HG03108 (cell line): ENCODE measurements around the gene CANT1.

Experiments used
- ATAC-seq: cut with Tn5 transposase; IDR thresholded peaks from one replicate; pipeline ENCODE4 v1.9.1; 2021; ENCODE audit warnings: moderate library complexity; ENCODE audit not compliant: unreplicated experiment

The CANT1 gene

DNA sequence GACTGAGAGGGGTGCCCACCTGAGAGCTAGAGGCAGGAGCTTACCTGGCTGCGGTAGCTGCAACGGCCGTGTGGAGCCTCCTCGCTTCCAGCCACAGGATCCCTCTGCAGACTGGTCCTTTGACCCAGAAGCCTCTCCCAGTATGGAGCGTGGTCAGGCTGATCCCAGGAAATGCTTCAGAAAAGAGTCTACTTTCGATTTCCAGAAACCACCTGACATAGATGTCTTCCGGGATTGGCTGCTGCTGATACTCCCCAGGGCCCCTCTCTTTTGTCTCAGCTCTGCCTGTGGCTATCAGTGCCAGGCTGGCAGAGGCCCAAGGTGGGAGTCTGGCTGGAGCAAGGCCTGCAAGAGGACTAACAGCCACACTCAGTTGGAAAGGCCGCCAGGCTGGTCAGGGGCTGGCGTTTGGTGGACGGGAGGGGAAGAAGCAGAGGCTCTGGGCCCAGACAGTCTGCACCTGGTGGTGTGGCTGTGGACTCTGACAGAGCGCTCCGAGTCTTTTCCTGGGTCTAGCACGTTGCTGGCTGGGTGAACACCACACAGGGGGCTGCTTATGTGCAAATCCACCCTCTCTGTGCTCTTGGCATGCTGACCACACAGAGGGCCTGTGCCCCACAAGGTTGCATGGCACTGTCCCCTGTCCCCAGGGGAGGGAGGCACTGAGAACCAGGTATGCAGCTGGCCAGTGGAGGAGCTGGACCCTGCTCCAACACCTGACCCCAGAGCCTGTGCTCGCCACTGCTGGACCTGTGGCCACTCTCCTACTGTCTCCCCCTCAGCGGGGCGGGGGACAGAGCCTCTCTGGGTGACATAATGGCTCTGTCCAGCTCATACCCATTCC, 29.6 kb downstream of the CANT1 start, which contains the start of gene LGALS3BP:
Gene LGALS3BP, minus strand, starts transcription at position 144 of the 844 bp plus-strand sequence. CDS start 2,732 bp downstream, outside the sequence.
- ATAC-seq = no peak

DNA sequence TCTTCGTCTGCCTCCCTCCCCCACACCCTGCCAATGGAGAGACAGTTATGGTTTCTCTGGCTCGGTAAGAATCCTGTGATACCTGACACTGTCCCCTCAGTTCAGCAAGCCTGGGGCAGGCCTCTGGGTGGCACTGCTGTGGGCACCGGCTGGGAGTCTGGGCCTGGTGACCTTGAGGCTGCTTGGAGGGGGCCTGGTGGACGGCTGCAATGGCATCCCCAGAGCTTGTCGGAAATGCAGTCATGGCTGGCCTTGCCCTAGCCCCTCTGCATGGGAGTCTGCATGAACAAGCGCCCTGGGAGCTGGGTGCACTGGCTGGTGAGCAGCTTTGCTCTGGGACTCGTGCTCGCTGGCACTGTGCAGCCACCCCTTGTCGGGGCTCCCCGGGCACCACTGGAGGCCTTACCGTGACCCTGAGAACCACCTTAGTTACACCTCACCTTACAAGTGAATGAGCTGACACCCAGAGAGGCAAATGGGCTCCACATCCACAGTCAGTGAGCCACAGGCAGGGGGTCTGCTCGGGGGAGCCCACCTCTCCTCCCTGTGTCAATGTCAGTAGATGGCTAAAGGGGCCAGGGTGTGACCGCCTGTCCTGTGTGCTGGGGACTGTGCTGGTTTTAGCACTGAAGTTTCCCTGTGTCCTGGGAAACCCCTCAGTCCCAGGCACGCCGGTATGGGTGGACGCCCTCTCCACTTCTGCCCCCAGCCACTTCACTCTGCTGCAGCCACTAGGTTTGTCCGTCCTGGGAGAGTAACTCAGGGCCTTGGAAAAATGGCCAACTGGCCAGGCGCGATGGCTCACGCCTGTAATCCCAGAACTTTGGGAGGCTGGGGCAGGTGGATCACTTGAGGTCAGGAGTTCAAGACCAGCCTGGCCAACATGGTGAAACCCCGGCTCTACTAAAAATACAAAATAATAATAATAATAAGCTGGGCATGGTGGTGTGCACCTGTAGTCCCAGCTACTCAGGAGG, 31.3 kb downstream of the CANT1 start:
- ATAC-seq = no peak

DNA sequence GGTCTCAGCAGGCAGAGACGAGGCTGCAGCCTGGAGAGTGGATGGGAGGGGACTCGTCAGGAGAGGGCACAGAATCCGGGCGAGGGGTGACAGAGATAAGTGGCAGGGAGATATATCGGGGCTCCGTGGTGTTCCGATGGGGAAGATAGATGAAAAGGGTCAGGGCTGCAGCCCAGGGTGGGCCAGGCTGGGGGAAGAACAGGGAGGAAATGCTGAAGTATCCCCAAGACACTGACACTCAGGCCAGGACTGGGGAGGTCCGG, 32.0 kb downstream of the CANT1 start:
- ATAC-seq = no peak

DNA sequence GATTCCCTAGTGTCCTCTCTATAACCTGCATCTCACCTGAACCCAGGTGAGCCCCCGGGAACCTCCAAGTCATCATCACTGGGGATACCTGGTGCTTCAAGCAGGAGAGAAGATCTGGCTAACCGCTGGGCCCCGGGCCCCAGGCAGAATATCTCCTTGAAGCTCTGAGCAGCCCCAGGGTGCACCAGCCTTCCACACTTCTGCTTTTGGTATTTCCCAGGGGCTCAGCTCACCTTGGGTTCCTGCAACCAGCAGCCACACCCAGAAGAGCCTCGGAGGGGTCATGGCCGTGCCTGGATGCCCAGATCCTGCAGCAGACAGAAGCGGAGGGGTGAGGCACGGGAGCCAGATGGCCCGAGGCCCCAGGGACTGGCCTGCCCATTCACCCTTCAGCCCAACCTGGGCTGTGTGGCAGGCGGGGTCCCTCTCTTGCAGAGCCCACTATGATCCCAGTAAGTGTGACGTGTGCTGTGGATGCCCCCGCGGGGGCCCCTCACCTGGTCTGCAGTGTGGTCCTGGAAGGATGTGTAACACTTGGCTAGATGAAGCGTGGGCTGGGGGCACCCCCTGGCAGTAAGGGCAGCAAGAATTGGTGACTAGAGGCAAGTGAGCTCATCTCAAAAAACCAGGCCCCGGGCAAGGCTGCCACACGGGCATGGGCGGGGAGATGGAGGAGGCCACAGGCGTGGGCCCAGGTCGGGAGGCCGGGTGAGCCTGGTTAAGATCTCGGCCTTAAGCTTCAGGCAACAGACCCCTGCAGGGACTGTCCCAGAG, 32.5 kb downstream of the CANT1 start:
- no peak for ATAC-seq

DNA sequence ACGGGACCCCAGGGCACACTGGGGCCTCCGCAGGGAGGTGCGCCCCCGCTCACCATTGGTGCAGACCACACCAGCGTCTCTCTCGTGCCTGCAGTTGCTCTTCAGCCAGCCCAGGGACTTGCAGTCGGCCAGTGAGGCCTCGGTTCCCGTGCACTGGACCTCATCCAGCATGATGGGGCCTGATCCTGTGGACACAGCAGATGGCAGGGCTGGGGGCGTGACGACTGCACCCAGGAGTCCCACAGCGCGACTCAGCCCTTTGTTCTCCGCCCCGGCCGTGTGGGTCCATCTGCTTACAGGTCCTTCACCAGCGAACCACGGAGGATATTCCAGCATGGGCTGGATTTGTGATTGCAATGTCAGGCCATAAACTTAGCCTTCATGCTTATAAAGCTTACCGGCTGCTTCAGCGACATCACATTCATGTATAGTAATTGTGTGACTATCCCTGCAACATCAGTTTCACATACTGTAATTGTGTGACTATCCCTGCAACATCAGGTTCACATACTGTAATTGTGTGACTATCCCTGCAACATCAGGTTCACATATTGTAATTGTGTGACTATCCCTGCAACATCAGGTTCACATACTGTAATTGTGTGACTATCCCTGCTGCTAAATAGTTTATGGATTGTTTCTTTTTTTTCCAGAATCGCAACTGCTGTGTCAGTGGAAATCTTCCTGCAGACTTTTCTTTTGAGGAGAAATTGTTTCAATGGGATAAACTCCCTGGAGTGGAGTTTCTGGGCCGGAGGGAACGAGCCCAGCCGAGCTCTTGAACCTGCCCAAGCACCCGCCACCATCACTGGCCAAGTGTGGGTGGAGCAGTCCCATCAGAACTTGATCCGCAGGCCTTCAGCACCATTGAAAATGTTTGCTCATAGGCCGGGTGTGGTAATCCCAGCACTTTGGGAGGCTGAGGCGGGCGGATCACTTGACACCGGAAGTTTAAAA, 34.7 kb downstream of the CANT1 start:
- ATAC-seq = no peak

DNA sequence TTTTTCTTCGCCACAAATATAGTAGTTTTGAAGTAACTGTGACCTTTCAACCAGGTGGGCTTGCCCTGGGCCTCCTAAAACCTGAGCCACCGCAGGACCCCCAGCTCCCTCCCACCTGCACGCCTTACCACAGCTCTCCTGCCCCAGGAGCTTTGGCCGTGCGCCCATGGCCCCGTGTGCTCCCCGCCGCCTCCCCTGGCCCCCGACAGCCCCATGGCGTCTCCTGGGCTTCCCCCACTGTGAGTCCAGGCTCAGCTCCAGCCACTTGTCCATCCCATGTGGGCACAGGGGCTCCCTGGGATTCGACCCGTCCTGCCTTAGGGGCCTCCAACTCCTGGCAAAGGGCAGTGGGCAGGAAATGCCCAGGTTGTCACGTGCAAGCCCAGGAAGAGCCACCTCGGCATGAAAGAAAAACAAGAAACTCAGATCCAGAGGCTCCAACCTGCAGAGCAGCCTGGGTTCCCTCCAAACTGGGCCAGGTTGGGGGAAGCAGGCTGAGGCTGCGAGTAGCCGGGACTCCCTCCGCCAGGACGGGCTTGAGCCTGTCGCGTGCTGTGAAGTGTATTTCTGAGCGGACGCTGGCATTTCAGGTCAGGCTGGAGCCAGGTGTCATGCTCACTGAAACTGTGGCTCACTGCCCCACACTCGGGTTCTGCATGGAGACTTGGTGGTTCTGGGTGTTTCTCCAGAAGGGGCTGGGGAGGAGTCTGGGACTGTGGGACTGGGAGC, 35.6 kb downstream of the CANT1 start:
- no peak for ATAC-seq

DNA sequence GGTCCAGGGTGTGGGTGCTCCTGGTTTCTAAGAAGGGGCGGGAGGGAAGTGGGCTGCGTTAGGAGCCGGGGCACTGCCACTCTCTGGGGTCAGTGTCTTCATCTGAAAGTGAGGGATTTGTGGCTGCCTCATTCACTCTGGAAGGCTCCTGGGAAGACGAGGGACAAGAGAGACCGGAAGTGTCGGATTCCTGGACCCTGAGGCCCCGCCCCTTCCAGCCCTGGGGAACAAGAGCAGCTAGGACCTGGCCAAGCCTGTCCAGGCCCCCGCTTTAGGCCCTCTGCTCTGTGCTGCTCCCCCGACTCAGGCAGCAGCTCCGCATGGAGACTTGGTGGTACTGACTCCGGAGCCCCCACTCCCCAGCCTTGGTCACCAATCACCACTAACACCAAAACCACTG, 36.4 kb downstream of the CANT1 start:
- ATAC-seq = no peak

DNA sequence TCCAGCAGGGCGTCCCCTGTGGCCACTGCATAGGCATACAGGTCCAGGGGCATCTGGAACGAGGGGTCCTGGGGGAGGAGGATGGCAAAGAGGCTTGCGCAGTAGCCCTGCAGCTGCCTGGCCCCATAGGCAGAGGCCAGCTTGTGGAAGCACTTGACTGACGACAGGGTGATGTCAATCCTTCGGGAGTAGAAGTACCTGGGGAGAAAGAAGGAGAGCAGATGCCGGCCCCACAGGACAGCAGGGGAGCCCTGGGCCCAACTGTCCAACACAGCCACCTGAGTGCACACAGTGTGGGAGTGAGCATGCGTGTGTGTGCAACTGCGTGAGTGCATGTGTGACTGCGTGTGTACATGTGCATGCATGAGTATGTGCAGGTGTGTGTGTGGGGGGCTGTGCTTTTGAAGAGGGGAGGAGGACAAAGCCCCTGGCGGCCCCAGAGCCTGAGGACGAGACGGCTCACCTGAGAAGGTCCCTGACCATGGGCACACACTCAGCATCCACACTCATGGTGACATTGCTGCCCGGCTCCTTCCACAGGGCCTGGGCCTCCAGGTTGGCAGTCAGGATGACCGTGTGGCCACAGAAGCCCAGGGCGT, 37.0 kb downstream of the CANT1 start:
- no peak for ATAC-seq

DNA sequence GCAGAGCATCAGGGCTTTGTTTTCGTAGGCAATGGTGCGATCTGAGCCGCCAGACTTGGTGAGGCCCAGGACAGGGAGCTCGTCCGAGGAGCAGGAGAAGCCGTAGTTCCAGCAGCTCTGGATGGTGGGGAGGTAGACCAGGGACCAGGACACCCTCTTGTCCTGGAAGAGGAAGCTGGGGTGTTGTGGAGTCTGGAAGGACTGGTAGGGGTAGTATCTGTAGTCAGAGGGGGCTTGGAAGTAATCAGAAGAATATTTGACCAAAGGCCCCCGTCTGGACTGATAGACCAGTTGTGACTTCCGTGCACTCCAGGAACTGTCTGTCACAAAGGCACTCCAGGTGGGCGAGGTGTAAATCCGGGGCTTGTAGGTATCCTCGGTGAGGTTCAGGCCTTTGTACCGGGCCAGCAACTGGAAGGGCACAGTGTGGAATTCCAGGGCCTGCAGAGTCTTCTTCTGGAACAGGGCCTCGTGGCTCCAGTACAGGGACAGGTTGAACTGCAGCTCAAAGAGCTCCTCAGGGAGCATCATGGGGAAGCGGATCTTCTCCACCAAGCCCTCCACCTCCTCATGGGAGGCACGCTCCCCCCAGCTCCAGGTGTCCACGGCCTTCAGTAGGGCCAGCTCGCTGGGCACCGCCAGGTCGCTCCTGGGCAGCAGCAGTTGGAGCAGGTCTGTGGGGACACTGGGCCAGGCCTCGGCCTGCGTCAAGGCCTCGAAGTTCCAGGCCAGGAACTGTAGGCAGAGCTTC, 37.6 kb downstream of the CANT1 start:
- no peak for ATAC-seq

DNA sequence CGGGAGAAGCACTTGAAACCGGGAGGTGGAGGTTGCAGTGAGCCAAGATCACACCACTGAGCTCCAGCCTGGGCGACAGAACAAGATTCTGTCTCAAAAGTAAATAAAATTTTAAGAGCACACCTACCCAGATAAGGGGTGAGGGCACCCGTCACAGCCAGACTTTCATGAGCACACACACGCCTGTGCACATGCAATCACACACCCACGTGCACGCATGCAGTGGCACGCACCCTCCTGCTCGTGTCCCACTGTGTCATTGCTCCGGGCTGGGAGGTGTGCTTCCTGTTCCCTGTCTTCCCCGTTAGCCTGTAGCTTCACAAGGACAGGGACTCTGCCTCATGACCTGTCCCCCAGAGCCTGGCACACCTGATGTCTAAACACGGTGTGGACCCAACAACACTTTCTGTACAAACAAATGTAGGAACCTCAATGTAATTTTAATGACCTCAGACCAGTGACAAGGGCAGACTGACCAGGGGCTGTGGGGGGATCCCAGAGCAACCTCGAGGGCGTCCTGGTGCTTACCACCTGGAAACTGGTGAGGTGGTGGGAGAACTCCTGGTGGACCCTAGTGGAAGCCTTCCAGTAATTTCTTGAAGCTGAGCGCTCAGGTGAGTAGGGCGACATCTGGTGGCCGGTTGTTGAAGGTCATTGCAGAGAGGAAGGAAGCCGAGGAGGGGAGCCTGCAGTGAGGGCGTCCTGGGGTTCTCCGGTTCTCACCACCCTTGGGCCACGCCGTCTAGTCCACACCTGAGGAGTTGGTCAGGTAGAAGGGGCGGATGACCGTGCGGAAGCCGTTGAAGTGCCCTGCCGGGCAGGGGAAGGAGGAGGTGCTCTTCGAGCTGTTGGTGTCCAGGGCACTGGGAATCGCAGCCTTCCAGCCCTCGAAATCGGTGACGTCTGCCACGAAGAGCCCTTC, 38.5 kb downstream of the CANT1 start:
- no peak for ATAC-seq

DNA sequence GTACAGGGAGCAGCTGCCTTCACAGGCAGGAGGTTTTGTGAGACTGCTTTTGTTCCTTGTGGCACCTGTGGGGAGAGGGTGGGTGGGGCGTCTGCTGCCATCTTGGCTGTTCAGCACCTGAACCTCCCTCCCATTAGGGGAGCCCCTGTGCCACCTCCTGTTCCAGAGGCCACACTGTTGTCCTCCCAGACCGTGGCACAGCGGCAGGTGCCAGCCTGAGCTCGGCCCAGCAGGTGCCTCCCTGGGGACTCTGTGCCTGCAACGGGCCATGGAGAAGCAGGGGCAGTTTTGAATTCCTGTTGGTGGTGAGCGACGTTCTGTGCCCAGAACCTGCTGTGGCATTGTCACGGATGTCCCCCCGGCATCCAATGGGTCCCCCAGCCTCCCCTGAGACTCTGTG, 39.7 kb downstream of the CANT1 start:
- ATAC-seq = no peak

DNA sequence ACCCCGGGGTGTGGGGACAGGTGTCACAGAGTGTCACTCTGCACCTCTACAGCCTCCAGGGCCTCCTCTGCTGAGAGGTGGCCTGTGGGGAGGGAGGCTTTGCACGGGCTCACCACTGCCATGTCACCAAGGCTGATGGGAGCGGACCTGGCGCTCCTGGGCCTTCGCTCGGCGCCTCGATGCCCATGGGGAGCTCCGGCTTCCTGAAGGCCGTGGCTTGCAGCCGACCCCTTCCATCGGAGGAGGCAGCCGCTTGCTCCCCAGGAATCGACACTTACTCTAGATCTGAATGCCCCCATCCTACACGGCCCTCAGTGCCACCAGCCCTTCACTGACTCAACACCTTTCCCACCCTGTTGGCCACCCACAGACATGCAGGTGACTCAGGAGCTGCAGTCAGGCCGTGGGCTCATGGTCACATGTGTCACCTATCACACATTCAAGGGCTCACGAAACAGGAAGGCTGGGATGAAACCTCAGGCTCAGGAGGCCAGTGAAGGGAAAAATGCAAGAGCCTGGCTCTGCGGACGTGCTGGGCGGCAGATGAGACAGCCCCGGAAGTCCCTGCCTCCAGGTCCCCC, 41.7 kb downstream of the CANT1 start:
- ATAC-seq = no peak

DNA sequence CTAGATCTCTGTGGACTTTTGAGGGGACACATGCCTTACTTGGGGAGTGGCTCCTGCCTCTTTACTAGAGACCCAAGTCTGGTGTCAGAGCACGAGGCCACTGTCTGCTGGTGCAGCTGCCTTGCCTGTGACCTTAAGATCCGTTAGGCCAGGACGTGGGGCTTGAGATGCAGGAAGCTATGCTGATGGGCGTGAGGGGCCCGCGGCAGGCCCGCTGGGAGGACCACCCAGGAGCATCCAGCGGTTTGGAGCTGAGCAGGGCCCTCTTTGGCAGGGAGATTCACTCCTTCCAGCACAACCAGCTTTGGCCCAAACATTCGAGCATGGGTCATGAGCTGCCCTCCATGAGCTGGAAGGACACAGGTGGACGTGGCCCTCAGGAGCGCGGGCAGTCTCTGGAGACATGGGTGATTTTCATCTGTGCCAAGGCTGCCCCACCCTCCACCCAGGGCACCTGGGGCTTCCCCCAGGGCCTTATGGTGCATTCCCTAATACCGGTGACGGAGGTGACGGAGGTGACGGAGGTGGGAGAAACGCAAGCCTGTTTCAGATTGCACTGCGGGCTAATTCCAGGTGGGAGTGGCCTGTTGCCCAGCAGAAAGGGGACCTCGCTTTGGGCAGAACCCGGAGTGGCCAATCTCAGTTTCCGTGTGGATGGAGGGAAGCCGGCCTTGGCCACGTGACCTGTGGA, 42.5 kb downstream of the CANT1 start:
- ATAC-seq = no peak

DNA sequence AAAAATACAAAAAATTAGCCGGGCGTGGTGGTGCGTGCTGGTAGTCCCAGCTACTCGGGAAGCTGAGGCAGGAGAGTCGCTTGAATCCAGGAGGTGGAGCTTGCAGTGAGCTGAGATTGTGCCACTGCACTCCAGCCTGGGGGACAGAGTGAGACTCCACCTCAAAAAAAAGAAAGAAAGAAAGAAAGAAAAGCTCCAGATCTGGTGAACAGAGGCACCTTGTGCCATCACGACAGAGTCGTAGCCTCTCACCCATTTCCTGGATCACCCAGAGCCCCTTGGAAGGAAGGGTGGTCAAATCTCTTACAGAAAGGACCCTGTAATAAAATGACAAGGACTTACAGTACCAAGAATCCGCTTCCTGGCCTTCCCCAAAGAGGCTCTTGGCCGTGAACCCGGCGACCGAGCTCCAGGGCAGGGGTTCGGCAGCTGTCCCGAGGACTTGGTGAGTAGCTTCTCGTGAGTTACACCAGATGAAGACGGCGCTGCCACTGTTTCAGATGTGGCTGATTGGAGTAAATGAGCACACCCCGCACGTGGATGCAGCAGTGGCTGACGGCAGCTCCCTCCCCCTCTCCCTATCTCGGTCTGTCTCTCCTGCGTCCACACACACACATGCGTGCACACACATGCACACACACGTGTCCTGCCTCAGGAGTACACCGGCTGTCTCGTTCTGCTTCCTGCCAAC, 43.3 kb downstream of the CANT1 start:
- no peak for ATAC-seq

DNA sequence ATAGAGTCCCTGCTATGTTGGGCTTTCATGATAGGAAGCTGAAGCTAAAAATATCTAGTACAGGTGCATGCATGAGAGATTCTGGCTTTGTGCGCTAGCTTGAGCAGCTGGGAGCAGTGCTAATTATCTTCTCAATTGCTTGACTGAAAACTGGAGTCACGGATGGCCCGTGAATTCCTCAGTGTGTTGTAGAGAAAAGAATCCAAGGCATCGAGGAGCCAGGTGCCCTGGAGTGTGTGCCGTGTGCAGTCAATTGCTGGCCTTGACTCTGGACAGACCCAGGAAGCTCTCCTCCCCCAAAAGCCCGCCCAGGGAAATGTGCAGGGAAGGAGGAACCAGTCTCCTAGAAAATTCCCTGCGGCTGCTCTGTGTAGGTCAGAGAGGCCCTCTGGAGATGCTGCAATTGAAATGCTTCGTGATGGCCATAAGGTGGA, 44.1 kb downstream of the CANT1 start:
- no peak for ATAC-seq

DNA sequence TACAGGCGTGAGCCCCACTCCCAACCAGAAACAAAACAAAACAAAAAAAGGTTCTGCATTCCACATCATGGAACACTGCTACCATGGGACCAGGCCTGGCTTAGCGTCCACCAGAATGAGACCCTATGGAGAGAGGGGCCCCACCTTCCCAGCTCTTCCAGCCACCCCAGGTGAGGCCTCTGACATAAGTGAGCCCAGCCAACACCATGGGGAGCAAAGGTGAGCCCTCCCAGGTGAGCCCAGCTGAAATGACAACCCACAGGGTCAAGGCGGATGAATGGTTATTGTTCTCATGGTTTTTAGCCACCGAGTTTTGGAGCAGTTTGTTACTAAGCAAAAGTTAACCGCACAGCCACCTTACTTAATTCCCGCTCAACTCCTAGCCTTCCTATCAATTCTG, 46.2 kb downstream of the CANT1 start:
- no peak for ATAC-seq
